ENCODE data around the gene TWF2.

Gene TWF2

DNA sequence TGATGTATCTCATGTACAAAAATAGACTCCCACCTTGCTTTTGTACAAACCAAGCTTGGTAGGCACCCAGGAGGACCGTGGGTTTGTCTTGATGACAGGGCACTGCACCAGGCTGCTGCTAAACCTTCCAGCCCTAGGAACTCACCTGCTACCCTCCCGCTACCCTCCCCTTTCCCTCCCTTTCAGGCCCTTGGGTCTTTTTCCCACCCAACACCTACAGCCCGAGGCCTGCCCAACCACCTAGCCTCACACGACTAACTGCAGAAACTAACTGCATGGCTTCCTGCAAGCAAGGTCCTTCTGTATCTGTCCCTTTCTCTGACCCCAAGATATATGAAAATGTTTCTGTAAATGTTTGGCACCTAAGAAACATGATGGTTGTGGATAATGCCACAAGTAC lies 17.7 kb upstream of the TWF2 start:
- no peak for DNase-seq

DNA sequence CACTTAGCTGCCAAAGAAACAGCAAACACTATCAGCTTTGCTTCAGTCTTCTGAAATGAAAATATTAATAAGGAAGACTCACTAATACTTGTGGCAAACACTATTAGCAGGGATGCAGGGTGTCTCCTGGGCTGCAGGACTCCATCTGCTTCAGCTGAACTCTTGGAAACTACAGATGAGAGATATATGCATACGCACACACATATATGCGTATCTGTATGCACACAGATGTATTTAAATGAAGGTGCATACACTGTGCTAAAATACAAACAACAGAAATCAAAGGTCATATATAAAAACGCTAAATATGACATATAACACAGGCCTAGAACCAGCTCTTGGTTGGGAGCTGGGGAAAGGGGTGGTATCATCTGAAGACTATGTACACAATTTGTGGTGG lies 17.2 kb upstream of the TWF2 start:
- no peak for DNase-seq

DNA sequence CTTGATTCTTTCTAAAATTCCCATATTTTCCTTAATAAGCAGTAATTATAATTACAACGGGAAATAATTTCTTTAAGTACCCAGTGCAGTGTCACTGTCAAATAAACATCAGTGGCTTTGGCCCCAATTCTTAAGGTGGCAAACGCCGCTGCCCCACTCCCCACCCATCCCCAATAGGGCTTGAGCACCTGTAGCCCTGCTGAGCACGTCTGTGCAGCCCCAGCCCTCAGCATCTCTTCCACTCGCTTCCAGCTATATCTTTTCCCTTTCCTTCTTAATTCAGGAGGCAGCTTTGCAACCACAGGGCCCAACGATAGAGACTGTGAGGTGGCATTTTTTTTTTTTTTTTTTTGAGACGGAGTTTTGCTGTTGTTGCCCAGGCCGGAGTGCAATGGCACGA lies 15.7 kb upstream of the TWF2 start:
- no peak for DNase-seq

DNA sequence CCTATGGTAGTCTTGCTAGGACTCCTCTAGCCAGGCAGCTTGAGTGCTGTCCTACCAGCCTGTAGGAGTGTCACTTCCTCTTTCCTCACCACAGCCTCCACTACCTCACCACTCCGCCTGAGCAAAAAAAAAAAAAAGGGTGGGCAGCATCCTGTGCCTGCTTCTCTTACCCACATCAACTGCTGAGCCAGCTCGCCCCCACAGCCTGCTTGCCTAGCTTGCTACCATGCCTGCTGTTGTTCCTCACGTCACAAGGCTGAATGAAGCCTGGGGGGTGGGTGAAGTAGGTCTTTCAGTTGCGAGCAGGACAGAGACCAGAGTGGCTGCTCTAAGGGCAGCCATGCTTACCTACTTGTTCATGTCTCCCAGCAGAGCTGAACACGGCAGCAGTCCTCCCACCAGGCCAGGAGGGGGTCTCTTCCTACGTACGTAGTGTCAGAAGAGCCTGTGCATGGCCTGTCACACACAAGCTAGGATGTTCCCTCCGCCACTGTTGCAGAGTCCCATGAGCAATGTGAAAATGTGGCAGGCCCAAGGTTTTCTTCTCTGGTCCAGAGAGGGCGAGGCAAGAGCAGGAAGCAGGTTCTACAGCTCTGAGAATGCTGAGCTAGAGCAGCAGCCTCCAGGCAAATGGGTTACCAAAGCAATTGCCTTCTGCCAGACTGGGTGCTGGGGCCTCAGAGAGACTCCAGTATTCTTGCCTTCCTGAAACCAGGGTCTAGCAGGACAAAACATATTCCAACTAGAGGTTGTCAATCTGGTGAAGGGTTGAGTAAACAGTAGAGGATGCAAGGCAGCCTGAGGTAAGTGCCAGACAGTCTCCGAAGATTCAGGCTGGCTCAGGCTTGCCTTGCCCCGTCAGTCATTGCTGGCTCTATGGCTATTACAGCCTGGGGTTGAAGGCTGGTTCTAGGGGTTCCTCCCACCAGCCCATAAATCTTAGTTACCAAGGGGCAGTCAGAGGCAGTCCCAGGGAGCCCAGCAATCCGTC lies 14.7 kb upstream of the TWF2 start:
- peak; percentile 91 for DNase-seq

DNA sequence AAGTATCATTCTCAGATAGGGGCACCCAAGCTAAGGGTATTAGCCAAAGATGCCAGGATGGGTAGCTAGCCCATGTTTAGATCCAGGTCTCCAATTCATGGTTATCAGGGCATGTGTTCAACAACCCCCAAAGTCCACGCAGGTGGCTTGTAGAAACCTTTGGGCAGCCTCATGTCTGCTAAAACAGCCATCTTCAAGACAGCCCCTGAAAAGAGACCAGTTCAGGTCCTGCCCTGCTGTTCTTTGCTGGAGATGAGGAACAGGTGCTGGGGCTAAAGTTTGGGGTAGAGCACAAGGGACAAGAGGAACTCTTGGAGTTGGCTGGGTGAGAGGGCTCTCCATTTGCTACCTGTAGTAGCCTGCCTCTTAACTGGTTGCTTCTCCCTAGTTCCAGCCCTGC lies 11.2 kb upstream of the TWF2 start:
- peak; percentile 58 for DNase-seq

DNA sequence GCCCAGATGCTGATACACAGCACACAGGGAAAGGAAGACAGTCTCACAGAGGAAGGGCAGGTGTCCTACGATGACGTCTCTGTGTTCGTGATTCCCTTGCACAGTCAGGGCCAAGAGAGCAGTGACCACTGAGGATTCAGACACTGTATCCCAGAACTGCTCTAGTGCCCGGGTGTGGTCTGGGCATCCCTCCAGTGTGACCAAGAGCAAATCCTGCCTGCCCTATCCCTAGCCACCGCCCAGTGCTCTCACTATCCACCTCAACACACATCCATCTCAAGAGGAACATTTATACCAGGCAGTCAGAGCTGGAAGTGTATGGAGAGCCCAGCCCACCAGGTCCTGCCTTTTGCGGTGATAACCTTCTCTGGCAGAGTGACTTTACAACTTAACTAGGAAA lies 10.7 kb upstream of the TWF2 start:
- peak; percentile 57 for DNase-seq

DNA sequence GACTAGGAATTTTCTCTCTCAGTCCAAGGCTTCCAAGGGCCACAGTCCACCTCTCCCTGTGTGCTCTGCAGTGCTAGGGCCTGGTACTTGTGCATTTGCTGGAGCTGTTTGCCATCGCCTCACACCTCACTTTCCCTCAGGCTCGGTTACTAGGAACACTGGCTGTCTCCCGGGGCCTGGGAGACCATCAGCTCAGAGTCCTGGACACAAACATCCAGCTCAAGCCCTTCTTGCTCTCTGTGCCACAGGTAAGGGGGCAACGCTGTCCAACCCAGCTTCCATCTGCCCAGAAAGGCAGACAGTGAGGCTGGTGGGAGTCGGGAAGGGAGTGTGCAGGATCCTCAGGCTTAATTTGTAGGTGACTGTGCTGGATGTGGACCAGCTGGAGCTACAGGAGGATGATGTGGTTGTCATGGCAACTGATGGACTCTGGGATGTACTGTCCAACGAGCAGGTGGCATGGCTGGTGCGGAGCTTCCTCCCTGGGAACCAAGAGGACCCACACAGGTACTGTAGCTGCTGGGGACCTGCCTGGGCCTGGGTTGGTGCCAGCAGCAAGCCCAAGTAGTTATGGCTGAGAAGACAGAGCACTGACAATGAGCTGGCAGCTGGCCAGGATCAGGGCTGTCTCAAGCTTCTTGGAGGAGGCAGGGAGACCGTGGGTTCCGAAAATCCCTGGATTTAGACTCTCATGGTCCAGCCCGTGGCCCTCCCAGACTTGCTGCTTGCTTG lies 10.0 kb upstream of the TWF2 start:
- DNase-seq = peak; percentile 62

DNA sequence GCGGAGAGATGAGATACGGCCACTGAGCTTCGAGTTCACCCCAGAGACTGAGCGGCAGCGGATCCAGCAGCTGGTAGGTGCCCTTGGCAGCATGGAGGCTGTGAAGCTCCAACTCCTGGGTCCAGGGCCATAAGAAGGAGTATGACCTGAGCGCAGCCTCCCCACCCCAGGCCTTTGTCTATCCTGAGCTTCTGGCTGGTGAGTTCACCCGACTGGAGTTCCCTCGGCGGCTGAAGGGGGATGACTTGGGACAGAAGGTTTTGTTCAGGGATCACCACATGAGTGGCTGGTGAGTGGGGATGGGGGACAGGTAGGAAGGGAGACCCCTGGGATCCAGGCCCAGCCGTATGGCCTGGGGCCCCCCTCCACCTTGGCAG lies 9.2 kb upstream of the TWF2 start:
- DNase-seq = peak; percentile 58

DNA sequence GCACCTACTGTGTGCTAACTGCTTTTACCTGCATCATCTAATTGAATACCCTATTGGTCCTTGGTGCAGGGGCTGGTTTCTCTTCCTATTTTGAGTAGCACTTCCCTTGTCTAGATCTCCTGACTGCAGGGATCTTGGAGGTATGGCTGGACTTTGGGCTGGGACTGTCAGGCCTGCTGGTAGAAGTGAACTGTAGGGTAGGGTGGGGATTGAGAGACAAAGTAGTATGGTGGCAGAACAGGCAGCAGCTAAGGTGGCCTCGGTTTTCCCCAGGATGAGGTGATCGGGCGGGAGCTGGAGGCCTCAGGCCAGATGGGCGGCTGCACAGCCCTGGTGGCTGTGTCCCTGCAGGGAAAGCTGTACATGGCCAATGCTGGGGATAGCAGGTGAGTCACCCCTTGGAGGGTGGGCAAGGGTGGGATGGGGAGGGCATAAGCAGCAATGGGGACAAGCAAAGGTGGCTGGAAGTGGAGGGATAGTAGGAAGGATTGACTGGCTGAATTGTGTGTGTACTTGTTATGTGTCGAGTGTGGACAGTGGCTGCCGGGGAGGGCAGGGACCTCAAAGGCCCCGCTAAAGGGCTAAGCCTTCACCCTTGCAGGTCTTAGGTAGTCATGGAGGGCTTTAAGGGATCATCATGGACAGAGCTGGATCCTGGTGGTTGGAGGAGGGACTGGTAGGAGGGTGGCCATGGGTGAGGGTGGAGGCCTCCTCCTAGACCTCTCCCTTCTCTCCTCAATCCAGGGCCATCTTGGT lies 8.6 kb upstream of the TWF2 start:
- DNase-seq = peak; percentile 59

DNA sequence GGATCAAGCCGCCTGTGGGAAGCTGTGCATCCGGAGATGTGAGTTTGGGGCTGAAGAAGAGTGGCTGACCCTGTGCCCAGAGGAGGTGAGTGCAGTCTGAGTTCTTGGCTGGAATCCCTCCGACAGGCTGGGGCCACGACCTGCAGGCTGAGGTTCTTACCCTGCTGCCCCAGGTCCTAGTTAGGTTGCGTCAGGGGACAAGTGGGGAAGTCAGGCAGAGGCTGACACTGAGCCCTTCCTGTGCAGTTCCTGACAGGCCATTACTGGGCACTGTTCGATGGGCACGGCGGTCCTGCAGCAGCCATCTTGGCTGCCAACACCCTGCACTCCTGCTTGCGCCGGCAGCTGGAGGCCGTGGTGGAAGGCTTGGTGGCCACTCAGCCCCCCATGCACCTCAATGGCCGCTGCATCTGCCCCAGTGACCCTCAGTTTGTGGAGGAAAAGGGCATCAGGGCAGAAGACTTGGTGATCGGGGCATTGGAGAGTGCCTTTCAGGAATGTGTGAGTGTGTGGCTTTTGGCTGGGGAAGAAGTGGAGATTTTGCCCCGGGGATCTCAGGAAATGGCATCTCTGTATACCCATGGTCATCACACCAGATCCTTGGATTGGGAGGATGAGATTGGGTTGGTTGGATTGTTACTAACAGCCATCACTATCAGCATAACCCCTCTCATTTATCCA lies 7.9 kb upstream of the TWF2 start:
- peak; percentile 72 for DNase-seq

DNA sequence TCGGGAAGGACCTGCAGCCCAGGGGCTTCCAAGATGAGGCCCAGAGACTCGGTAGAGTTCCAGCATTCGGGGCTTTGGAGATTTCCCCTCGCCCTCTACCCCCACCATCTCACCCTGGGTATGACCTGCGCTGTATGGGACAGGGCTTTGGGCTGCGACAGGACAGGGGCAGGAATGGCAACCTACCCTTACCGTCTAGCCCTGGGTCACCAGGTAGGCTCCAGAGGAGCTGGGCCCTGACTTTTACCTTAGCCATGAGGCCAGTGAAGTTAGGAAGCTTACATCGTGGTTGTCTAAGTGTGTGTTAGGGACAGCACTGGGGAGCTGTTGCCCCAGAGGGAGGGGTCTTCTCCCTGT lies 7.3 kb upstream of the TWF2 start:
- DNase-seq = no peak

DNA sequence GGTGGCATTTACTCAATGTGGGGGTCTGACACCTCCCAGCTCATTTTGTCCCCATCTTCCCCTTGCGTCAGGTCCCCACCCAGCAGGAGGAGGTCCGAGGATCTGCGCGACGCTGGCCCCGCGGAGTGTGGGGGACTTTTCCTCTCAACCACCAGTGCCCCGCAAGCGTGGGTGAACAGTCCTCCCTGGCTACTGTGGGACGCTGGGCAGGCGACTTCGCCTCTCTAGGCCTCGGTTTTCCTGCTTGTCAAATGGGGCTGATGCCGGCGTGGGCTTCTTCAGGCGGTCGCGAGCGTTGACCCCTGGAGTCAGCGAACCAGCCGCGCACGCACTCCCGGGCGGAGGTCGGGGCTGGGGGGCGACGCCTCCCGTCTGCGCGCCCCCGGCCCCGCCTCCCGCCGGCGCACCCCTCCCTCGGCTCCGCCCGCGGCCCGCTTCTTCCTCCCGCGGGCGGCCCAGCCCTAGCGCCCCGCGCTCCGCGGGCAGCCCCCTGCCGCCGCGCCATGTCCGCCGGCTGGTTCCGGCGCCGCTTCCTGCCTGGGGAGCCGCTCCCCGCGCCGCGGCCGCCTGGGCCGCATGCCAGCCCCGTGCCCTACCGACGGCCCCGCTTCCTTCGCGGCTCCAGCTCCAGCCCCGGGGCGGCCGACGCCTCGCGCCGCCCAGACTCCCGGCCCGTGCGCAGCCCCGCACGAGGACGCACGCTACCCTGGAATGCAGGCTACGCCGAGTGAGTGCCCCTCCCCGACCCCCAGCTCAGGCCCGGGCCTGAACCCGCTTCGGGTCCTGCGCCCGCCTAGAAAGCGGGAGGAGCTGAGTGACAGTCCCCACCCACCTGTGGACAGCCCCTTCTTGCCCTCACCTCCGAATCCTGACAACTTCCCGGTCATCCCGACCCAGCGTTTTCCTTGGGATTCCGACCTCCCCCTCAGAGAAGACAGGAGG lies 6.6 kb upstream of the TWF2 start, which contains the start of gene PPM1M:
TSS of gene PPM1M (plus strand) at position 438 of the 942 bp plus-strand sequence. CDS start at position 504, 66 bp downstream.
- DNase-seq = peak; percentile 85

DNA sequence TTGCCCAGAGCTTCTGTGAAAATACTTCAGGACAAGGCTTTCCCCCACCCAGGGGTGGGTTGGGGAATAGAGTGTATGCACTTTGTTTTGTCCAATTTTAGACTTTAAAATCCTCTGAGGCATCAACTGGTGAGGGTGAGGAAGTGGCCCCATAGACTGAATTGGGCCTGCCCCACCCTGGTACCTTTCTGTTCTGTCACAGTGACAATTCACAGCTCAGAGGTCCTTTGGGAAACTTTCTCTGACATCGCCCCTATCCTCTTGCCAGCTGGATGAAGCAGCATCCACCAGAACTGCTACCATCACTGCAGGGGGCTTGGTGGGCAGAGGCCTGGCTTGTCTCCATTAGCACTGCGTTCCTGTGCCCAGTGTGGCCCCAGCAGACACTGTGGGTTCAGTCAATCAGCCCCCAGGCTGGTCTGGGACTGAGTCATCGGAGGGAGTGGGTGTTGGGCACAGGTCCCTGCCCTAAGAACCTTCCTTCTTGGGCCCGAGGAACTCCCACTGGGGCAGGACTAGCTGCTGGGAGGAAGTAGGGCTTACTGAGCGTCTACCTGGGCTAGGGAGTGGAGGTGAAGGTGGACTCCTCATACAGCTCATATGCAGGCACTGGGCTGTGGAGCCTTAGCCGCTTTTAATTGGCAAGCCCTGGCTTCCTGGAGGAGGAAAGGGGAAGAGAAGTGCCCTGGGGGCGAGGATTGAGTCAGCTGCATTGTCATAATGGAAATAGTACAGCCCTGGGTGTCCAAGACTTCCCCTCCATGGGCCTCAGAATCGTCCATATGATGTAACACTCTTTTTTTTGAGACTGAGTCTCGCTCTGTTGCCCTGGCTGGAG lies 5.1 kb upstream of the TWF2 start:
- peak; percentile 80 for DNase-seq

DNA sequence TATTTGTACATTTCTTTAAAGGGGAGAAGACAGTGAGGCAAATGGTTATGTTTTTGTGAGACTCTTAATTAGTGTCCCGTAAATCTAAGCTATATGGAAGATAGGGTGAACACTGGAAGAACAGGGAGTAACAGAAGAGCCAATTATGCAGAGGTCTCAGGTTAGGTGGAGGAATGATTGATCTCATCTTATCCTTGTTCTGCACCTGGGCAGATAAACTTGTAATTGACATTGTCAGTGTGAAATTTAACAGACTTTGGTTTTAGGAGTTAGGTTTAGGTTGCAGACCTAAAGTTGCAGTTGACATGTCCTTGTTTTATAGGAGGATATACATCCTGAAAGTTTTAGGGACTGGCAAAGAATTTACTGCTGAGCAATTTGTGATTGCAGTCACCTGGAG lies 3.1 kb upstream of the TWF2 start:
- DNase-seq = no peak

DNA sequence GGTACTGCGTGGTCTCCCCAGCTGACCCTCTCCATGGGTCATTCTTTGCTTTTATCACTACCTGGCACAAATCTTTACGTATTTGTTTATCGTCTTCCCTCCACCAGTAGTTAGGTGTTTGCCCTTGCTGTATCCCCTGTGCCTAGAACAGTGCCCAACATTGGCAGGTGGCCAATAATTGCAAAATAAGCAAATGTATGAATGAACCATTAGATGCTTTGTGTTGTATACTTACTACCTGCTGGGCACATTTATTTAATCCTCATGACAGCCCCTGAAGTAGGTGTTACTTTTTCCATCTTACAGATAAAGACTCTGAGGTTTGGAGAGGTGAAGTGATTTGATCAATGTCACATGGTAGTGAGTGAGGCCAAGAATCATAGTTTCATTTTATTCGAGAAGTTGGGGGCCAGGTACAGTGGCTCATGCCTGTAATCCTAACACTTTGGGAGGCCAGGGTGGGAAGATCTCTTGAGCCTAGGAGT lies 2.0 kb upstream of the TWF2 start:
- DNase-seq = no peak

DNA sequence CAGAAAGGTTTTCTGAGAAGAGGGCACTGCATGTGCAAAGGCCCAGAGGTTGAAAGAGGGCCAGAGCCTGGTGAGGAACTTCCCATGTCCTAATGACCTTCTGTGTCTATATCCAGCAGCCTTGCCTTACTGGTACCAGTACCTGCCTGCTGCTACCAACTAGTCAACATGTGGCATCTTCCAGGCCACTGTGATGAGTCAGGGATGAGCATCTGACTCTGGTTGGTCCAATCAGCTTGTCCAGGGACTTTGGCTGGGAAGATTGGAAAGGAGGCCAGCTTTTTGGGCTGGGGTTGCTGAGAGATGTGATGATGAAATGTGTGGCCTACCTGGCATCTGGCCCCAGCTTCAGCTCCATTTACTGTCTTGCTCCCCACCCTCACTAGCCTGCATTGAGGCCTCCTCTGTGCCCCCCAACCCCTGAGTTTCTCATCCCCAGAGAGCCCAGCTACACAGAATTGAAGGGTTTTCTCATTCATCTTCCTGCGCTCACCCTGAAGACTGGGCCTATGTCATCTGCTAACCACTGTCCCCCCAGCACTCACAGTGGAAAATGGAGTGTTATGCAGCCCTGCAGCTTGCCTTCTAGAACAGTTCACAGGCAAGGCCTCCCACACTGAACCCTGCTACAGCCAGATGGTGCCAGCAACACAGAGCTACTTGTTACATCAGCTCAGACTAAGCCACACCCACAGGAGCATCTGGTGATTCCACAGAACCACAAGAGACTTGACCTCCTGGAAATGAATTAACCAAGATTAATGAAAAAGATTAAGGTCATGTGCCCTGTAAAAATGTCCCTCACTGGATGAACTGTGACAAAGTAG lies 1.3 kb upstream of the TWF2 start:
- peak; percentile 84 for DNase-seq

DNA sequence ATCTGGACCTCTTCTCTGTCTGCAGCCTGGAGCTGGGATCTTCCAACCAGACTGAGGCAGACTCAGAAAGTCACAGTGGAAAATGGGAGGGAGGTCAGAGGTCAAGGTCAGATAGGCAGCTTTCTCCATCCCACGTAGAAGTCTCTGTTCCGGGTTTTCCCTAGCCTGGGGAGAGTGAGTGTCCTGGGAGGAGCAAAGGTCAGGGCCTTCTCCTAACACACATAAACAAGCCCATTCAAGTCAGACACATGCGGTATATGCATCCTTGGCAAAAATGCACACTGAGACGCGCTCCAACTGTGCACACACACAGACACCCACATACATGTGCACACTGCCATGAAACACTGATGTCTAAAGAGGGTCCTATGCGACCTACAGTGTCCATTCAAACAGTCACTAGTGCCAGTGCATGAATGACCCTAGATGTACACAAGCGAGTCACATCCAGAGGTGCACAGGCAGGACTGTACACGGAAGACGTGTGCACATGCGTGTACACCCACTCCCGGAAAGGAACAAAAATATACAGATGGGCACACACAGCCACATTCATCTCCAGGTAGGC lies 681 bp downstream of the TWF2 start:
- no peak for DNase-seq

DNA sequence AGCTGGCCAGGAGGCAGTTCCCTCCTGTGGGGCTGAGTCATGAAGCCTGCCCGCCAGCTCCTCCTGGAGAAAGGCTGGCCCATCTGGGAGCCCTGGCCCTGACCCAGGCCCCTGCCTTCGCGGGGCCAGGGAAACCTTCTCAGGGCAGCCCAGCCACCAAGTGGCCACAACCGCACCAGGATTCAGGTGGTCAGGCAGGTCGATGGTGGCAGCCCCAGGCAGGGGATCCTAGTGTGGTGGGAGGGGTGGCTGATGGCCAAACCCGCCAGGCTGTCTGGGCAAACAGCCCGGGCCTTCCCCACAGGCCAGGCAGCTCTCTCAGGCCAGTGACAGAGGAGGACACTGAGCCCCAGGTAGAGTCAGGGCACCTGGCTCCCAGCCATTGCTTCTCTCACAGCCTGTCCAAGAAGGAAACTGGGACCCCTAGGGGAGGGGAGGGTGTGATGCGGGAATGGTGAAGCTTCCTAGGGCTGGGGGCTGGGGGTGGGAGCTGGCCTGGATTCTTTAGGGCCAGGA lies 1.2 kb downstream of the TWF2 start:
- no peak for DNase-seq

Measured in activated CD8-positive, alpha-beta memory T cell treated with anti-CD3 and anti-CD28 coated beads for 24 hours (primary cell).